Hepatocyte (in vitro differentiated cells): ENCODE data around the gene ACSS2. TPM values are rescaled to one million over a fixed set of nuclear protein-coding genes. Genes with fewer than 3 reads are reported as not detected.

Experiments used
- DNase-seq: peaks from one replicate; pipeline ENCODE4 v3.0.0-alpha.2; 2016; ENCODE audit warnings: low spot score
- H2AFZ ChIP-seq: fragments of 200-600 bp; sonication (generic); 2 replicates; pipeline ENCODE4 v1.6.0; 2016; ENCODE audit warnings: antibody characterized with exemption, mild to moderate bottlenecking
- H3K27ac ChIP-seq: fragments of 200-600 bp; sonication (generic); 2 replicates; pipeline ENCODE4 v1.5.1; 2016; ENCODE audit warnings: mild to moderate bottlenecking
- H3K27me3 ChIP-seq: fragments of 200-600 bp; sonication (generic); 2 replicates; pipeline ENCODE4 v1.6.1; 2016
- H3K36me3 ChIP-seq: fragments of 200-600 bp; sonication (generic); replicated peaks from 2 replicates; pipeline ENCODE4 v1.5.1; 2016; ENCODE audit warnings: low read depth; ENCODE audit not compliant: insufficient read depth
- H3K4me1 ChIP-seq: fragments of 200-600 bp; sonication (generic); 2 replicates; pipeline ENCODE4 v1.5.1; 2016; ENCODE audit warnings: mild to moderate bottlenecking, moderate library complexity; ENCODE audit not compliant: insufficient read depth
- H3K4me2 ChIP-seq: fragments of 200-600 bp; sonication (generic); 2 replicates; pipeline ENCODE4 v1.6.0; 2016
- H3K4me3 ChIP-seq: fragments of 200-600 bp; sonication (generic); 2 replicates; pipeline ENCODE4 v1.5.1; 2016; ENCODE audit warnings: mild to moderate bottlenecking
- H3K79me2 ChIP-seq: fragments of 200-600 bp; sonication (generic); 2 replicates; pipeline ENCODE4 v1.6.0; 2017; ENCODE audit warnings: mild to moderate bottlenecking
- H3K9me2 ChIP-seq: fragments of 200-600 bp; sonication (generic); replicated peaks from 2 replicates; pipeline ENCODE4 v1.6.0; 2017; ENCODE audit warnings: mild to moderate bottlenecking; ENCODE audit not compliant: insufficient read depth
- H3K9me3 ChIP-seq: fragments of 200-600 bp; sonication (generic); 2 replicates; pipeline ENCODE4 v1.5.1; 2016; ENCODE audit warnings: low read depth, mild to moderate bottlenecking
- H4K20me1 ChIP-seq: fragments of 200-600 bp; sonication (generic); 2 replicates; pipeline ENCODE4 v1.6.0; 2016; ENCODE audit warnings: mild to moderate bottlenecking; ENCODE audit not compliant: insufficient read depth, poor library complexity, severe bottlenecking
- CTCF ChIP-seq: fragments of 200-600 bp; sonication (generic); IDR thresholded peaks from 2 replicates; pipeline ENCODE4 v1.5.1; 2016; ENCODE audit warnings: antibody characterized with exemption, mild to moderate bottlenecking; ENCODE audit not compliant: poor library complexity
- EZH2 ChIP-seq: fragments of 200-600 bp; sonication (generic); IDR thresholded peaks from 2 replicates; pipeline ENCODE4 v1.6.1; 2016; ENCODE audit warnings: antibody characterized with exemption, mild to moderate bottlenecking, borderline replicate concordance
- EZH2phosphoT487 ChIP-seq: fragments of 200-600 bp; sonication (generic); IDR thresholded peaks from one replicate; pipeline ENCODE4 v1.6.1; 2018; ENCODE audit warnings: antibody characterized with exemption, mild to moderate bottlenecking, low read depth, moderate library complexity; ENCODE audit not compliant: unreplicated experiment, severe bottlenecking
- WGBS: methylation state at CpG from one replicate; pipeline ENCODE4 v1.1.6; 2016; ENCODE audit warnings: low lambda C conversion rate; ENCODE audit errors: missing lambda C conversion rate; 5-methylcytosine and 5-hydroxymethylcytosine counted together
- polyA plus RNA-seq: library from polyadenylated mRNA; unstranded; fragments of >200 nt; fragmentation: Nextera tagmentation; extraction: Ambion mirVana; gene quantifications from 2 replicates; pipeline ENCODE4 v1.2.1, GENCODE V29; 2016
- total RNA-seq: library from RNA; depleted of rRNA; stranded (reverse); fragments of >200 nt; gene quantifications from 2 replicates; pipeline ENCODE4 v1.2.3, GENCODE V29; 2014

ACSS2 gene
- total RNA-seq (59.5 and 91.9 TPM in 2 replicates), polyA plus RNA-seq (52.0 and 56.2 TPM in 2 replicates)

- Histone ChIP-seq H3K4me1 (peaks cover 10% of the 10 kb centered on the region), H3K79me2 (peaks cover 34% of the 10 kb centered on the region), H4K20me1 (no peaks in the 10 kb centered on the region), H3K27ac (peak within 1 kb of the TSS; percentile 89), H3K9me3 (no peaks in the 10 kb centered on the region), H3K36me3 (no peaks in the 10 kb centered on the region), H3K4me2 (peak within 1 kb of the TSS; percentile 83), H3K27me3 (no peaks in the 10 kb centered on the region), H2AFZ (peak within 1 kb of the TSS; percentile 69), H3K4me3 (peak within 1 kb of the TSS; percentile 86), H3K9me2 (no peaks in the 10 kb centered on the region)
- under 1% methylated on average over 56 of the region's 63 CpGs for WGBS
- no peak for DNase-seq
- no peak for TF ChIP-seq CTCF
- no peak for TF ChIP-seq EZH2phosphoT487
- TF ChIP-seq EZH2 = no peak
These were observed at the start of gene ACSS2 for GRCh38 chr20:34876406-34877282. ACSS2 (plus strand) TSS chr20:34876612; CDS start chr20:34876646, 34 bp downstream.

GRCh38 chr20:34829191-34829590 lies 47.2 kb upstream of the ACSS2 start:
- Histone ChIP-seq H3K4me1 (peaks cover under 1% of the 10 kb centered on the region), H3K4me3 (no peak overlapping the region), H3K9me2 (no peaks in the 10 kb centered on the region), H3K36me3 (no peaks in the 10 kb centered on the region), H3K27ac (no peak overlapping the region), H2AFZ (no peak overlapping the region), H3K4me2 (no peak overlapping the region), H3K9me3 (no peaks in the 10 kb centered on the region), H3K79me2 (peaks cover 9% of the 10 kb centered on the region), H4K20me1 (no peaks in the 10 kb centered on the region), H3K27me3 (no peaks in the 10 kb centered on the region)
- WGBS = 79% methylated on average over 3 of the region's 3 CpGs
- TF ChIP-seq CTCF (no peak), EZH2phosphoT487 (no peak), EZH2 (no peak)
- no peak for DNase-seq

- H3K9me2 ChIP-seq = no peaks in the 10 kb centered on the region
- 88% methylated on average over 5 of the region's 5 CpGs for WGBS
- H3K27ac ChIP-seq = no peak overlapping the region
- no peaks in the 10 kb centered on the region for H3K4me1 ChIP-seq
- no peaks in the 10 kb centered on the region for H3K36me3 ChIP-seq
- no peak overlapping the region for H3K4me2 ChIP-seq
- TF ChIP-seq EZH2phosphoT487 (no peak), CTCF (no peak), EZH2 (no peak)
- no peak overlapping the region for H2AFZ ChIP-seq
- DNase-seq = no peak
- H3K79me2 ChIP-seq = no peaks in the 10 kb centered on the region
- H3K9me3 ChIP-seq = no peaks in the 10 kb centered on the region
- H3K4me3 ChIP-seq = no peak overlapping the region
- no peaks in the 10 kb centered on the region for H4K20me1 ChIP-seq
- no peaks in the 10 kb centered on the region for H3K27me3 ChIP-seq
These were observed 44.5 kb upstream of the ACSS2 start for GRCh38 chr20:34831936-34832335.
